Activated naive CD4-positive, alpha-beta T cell treated with anti-CD3 and anti-CD28 coated beads, Interleukin-2, amount 10 ng/mL, durations not matched to agents 7 days and 5 days (primary cell): ENCODE measurements around the gene SMIM43.
A peak's percentile ranks its signal among the peaks of the same experiment; 100 is the strongest.

Experiments used
- CTCF ChIA-PET: fragments of 350-600 bp; sonication (Branson Sonifier 250); formaldehyde crosslinking; loops from one replicate; lab custom pipeline; 2021; ENCODE audit warnings: antibody characterized with exemption; lab: Charles Lee
- DNase-seq: peaks from one replicate; pipeline ENCODE4 v3.0.0-alpha.2; 2020
- H3K27ac Mint-ChIP-seq: one replicate; pipeline ENCODE4 v1.8.0; 2021; ENCODE audit warnings: mild to moderate bottlenecking, moderate library complexity, mixed read lengths
- H3K27me3 Mint-ChIP-seq: one replicate; pipeline ENCODE4 v1.8.0; 2021; ENCODE audit warnings: mild to moderate bottlenecking, mixed read lengths
- H3K36me3 Mint-ChIP-seq: one replicate; pipeline ENCODE4 v1.8.0; 2021; ENCODE audit warnings: mixed read lengths
- H3K4me1 Mint-ChIP-seq: one replicate; pipeline ENCODE4 v1.8.0; 2021; ENCODE audit warnings: mixed read lengths
- H3K4me3 Mint-ChIP-seq: one replicate; pipeline ENCODE4 v1.8.0; 2021; ENCODE audit warnings: mild to moderate bottlenecking, moderate library complexity, mixed read lengths
- H3K9me3 Mint-ChIP-seq: one replicate; pipeline ENCODE4 v1.8.0; 2021; ENCODE audit warnings: mixed read lengths

Gene SMIM43

GRCh38 chr4:121764702-121765367, at the start of gene SMIM43:
TSS of gene SMIM43 (minus strand) at chr4:121765164. CDS start at chr4:121765105, 59 bp downstream.
- no peak for DNase-seq
- CTCF ChIA-PET, result no interaction called here
- H3K4me1 Mint-ChIP-seq, result peaks cover 12% of the 10 kb centered on the region
- H3K27ac Mint-ChIP-seq, result no peak within 1 kb of the TSS
- no peaks in the 10 kb centered on the region for H3K36me3 Mint-ChIP-seq
- H3K27me3 Mint-ChIP-seq, result peaks cover 71% of the 10 kb centered on the region
- H3K4me3 Mint-ChIP-seq, result peak within 1 kb of the TSS; percentile 60
- no peaks in the 10 kb centered on the region for H3K9me3 Mint-ChIP-seq

GRCh38 chr4:121814756-121815155, 49.8 kb upstream of the SMIM43 start:
- no peak overlapping the region for H3K4me3 Mint-ChIP-seq

GRCh38 chr4:121811122-121811521, 46.2 kb upstream of the SMIM43 start:
- CTCF ChIA-PET, result interaction anchor here (1.1 kb wide), 1 partner anchor 9 kb away, joined by 3 read pairs; no protein-coding TSS in a partner anchor
- no peak for DNase-seq
- Mint-ChIP-seq H3K4me3 (no peak overlapping the region), H3K4me1 (peaks cover 23% of the 10 kb centered on the region), H3K27me3 (no peaks in the 10 kb centered on the region), H3K9me3 (no peaks in the 10 kb centered on the region), H3K36me3 (peaks cover 40% of the 10 kb centered on the region), H3K27ac (peak overlapping the region; percentile 42)

More at GRCh38 chr4:121814756-121815155, 49.8 kb upstream of the SMIM43 start:
- DNase-seq, result no peak
- peaks cover 41% of the 10 kb centered on the region for H3K4me1 Mint-ChIP-seq
- H3K9me3 Mint-ChIP-seq, result no peaks in the 10 kb centered on the region
- peak overlapping the region; percentile 15 for H3K27ac Mint-ChIP-seq
- H3K36me3 Mint-ChIP-seq, result peaks cover 55% of the 10 kb centered on the region
- CTCF ChIA-PET, result no interaction called here
- no peaks in the 10 kb centered on the region for H3K27me3 Mint-ChIP-seq

GRCh38 chr4:121806411-121806810, 41.4 kb upstream of the SMIM43 start:
- Mint-ChIP-seq H3K4me1 (peaks cover 41% of the 10 kb centered on the region), H3K36me3 (peaks cover 49% of the 10 kb centered on the region), H3K9me3 (no peaks in the 10 kb centered on the region), H3K27ac (no peak overlapping the region), H3K27me3 (no peaks in the 10 kb centered on the region), H3K4me3 (no peak overlapping the region)
- no peak for DNase-seq
- CTCF ChIA-PET, result interaction anchor here (0.6 kb wide), 2 partner anchors 149 to 695 kb away, joined by 3 read pairs; no protein-coding TSS in a partner anchor

GRCh38 chr4:121801715-121802075, 36.7 kb upstream of the SMIM43 start:
- H3K4me3 Mint-ChIP-seq, result peak overlapping the region; percentile 85
- H3K36me3 Mint-ChIP-seq, result peaks cover 32% of the 10 kb centered on the region
- CTCF ChIA-PET, result interaction anchor here (1.1 to 1.3 kb wide), 2 partner anchors 21 to 105 kb away, joined by 3 to 5 read pairs; partner anchors contain the start of genes ANXA5 and CCNA2
- peak overlapping the region; percentile 96 for H3K27ac Mint-ChIP-seq
- no peak for DNase-seq
- H3K4me1 Mint-ChIP-seq, result peaks cover 51% of the 10 kb centered on the region
- no peaks in the 10 kb centered on the region for H3K9me3 Mint-ChIP-seq
- H3K27me3 Mint-ChIP-seq, result peaks cover 4% of the 10 kb centered on the region

GRCh38 chr4:121800961-121801714, 36.2 kb upstream of the SMIM43 start, which contains the start of gene EXOSC9:
TSS of gene EXOSC9 (plus strand) at chr4:121801323. CDS start at chr4:121801425, 102 bp downstream.
- CTCF ChIA-PET, result interaction anchor here (1.1 to 1.3 kb wide), 2 partner anchors 22 to 105 kb away, joined by 3 to 5 read pairs; partner anchors contain the start of genes ANXA5 and CCNA2
- Mint-ChIP-seq H3K27ac (peak within 1 kb of the TSS; percentile 96), H3K9me3 (no peaks in the 10 kb centered on the region), H3K4me1 (peaks cover 51% of the 10 kb centered on the region), H3K36me3 (peaks cover 26% of the 10 kb centered on the region), H3K4me3 (peak within 1 kb of the TSS; percentile 85), H3K27me3 (peaks cover 4% of the 10 kb centered on the region)
- peak; percentile 94 for DNase-seq

GRCh38 chr4:121800638-121800960, 35.6 kb upstream of the SMIM43 start:
- no peaks in the 10 kb centered on the region for H3K9me3 Mint-ChIP-seq
- peaks cover 26% of the 10 kb centered on the region for H3K36me3 Mint-ChIP-seq
- H3K4me3 Mint-ChIP-seq, result peak overlapping the region; percentile 85
- peak overlapping the region; percentile 96 for H3K27ac Mint-ChIP-seq
- H3K27me3 Mint-ChIP-seq, result peaks cover 4% of the 10 kb centered on the region
- CTCF ChIA-PET, result no interaction called here
- peaks cover 56% of the 10 kb centered on the region for H3K4me1 Mint-ChIP-seq
- DNase-seq, result no peak

- H3K36me3 Mint-ChIP-seq, result peaks cover 20% of the 10 kb centered on the region
- peak overlapping the region; percentile 96 for H3K27ac Mint-ChIP-seq
- CTCF ChIA-PET, result interaction anchor here (1.1 kb wide), 1 partner anchor 104 kb away, joined by 4 read pairs; the partner anchor contains the start of gene ANXA5
- peaks cover 59% of the 10 kb centered on the region for H3K4me1 Mint-ChIP-seq
- H3K4me3 Mint-ChIP-seq, result peak overlapping the region; percentile 85
- peaks cover 4% of the 10 kb centered on the region for H3K27me3 Mint-ChIP-seq
- no peaks in the 10 kb centered on the region for H3K9me3 Mint-ChIP-seq
- DNase-seq, result no peak
These were observed 35.0 kb upstream of the SMIM43 start for GRCh38 chr4:121799867-121800501.

GRCh38 chr4:121799208-121799823, 34.4 kb upstream of the SMIM43 start:
- CTCF ChIA-PET, result interaction anchor here (1.1 kb wide), 1 partner anchor 103 kb away, joined by 4 read pairs; the partner anchor contains the start of gene ANXA5
- peak overlapping the region; percentile 44 for H3K4me3 Mint-ChIP-seq
- peak overlapping the region; percentile 96 for H3K27ac Mint-ChIP-seq
- peaks cover 15% of the 10 kb centered on the region for H3K36me3 Mint-ChIP-seq
- H3K9me3 Mint-ChIP-seq, result no peaks in the 10 kb centered on the region
- peaks cover 58% of the 10 kb centered on the region for H3K4me1 Mint-ChIP-seq
- peaks cover 4% of the 10 kb centered on the region for H3K27me3 Mint-ChIP-seq
- DNase-seq, result no peak

GRCh38 chr4:121796283-121796682, 31.3 kb upstream of the SMIM43 start:
- H3K9me3 Mint-ChIP-seq, result no peaks in the 10 kb centered on the region
- no peak overlapping the region for H3K27ac Mint-ChIP-seq
- CTCF ChIA-PET, result interaction anchor here (1.2 to 2.2 kb wide), 2 partner anchors 30 to 73 kb away, joined by 3 to 6 read pairs; partner anchors contain the start of gene BBS7
- no peak for DNase-seq
- H3K4me1 Mint-ChIP-seq, result peaks cover 39% of the 10 kb centered on the region
- H3K27me3 Mint-ChIP-seq, result peaks cover 3% of the 10 kb centered on the region
- no peak overlapping the region for H3K4me3 Mint-ChIP-seq
- peaks cover 1% of the 10 kb centered on the region for H3K36me3 Mint-ChIP-seq

- CTCF ChIA-PET, result no interaction called here
- Mint-ChIP-seq H3K4me1 (peaks cover 23% of the 10 kb centered on the region), H3K27ac (no peak overlapping the region), H3K36me3 (no peaks in the 10 kb centered on the region), H3K9me3 (no peaks in the 10 kb centered on the region), H3K27me3 (peaks cover 4% of the 10 kb centered on the region), H3K4me3 (no peak overlapping the region)
- DNase-seq, result no peak
These were observed 29.7 kb upstream of the SMIM43 start for GRCh38 chr4:121794505-121795188.

GRCh38 chr4:121792966-121793365, 28.0 kb upstream of the SMIM43 start:
- CTCF ChIA-PET, result no interaction called here
- H3K9me3 Mint-ChIP-seq, result no peaks in the 10 kb centered on the region
- no peaks in the 10 kb centered on the region for H3K36me3 Mint-ChIP-seq
- DNase-seq, result no peak
- no peak overlapping the region for H3K27ac Mint-ChIP-seq
- H3K4me1 Mint-ChIP-seq, result peaks cover 17% of the 10 kb centered on the region
- no peak overlapping the region for H3K4me3 Mint-ChIP-seq
- H3K27me3 Mint-ChIP-seq, result peaks cover 7% of the 10 kb centered on the region

- H3K36me3 Mint-ChIP-seq, result no peaks in the 10 kb centered on the region
- H3K4me1 Mint-ChIP-seq, result peaks cover 17% of the 10 kb centered on the region
- H3K27me3 Mint-ChIP-seq, result peaks cover 10% of the 10 kb centered on the region
- CTCF ChIA-PET, result no interaction called here
- H3K9me3 Mint-ChIP-seq, result no peaks in the 10 kb centered on the region
- no peak for DNase-seq
- no peak overlapping the region for H3K4me3 Mint-ChIP-seq
- H3K27ac Mint-ChIP-seq, result no peak overlapping the region
These were observed 26.5 kb upstream of the SMIM43 start for GRCh38 chr4:121791481-121791880.
